SK-N-SH (cell line): ENCODE results near the gene HOXC4.

Experiments used
- GABPA ChIP-seq: IDR thresholded peaks from 2 replicates; pipeline ENCODE4 v1.4.0; 2012; ENCODE audit warnings: low read depth, mild to moderate bottlenecking
- MXI1 ChIP-seq: IDR thresholded peaks from 2 replicates; pipeline ENCODE4 v1.6.1; 2012; ENCODE audit warnings: mild to moderate bottlenecking, low read depth, low read length, improper control_type of control experiment
- TF ChIP-seq, protein P1 (sequence below): IDR thresholded peaks from 2 replicates; pipeline ENCODE4 v1.4.0; 2012; ENCODE audit warnings: low read depth, borderline replicate concordance

DNA sequence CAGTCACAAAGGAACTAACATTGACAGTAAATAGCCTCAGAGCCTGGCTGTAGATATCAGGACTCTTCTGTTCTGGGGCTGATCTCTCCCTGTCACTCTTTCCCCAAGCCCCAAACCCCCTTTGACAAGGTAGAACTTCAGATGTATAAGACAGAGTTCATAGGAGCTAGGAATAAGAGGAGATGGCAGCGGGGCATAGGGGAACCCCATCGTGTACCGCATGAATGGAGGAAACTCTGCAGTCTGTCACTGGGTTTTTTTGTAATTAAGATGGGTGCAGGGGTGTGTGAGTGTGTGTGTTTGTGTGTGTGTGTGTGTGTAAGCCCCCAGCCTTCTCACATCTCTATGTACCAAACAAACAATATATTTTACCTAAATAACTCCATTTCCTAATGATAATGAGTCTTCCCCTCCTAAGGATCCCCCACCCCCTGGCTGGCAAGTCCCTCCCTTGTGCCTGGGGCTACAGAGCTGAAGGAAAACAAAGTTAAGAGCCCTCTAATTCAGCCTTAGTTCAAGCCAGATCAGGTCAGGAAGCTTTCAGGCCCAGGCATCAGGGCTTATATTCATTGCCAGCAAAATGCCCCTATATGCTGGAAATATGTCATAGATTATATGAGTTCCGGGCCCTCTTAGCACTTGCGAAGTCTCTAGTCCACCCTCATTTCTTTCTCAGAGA, 9.1 kb upstream of the HOXC4 start:
- TF ChIP-seq, protein P1, sequence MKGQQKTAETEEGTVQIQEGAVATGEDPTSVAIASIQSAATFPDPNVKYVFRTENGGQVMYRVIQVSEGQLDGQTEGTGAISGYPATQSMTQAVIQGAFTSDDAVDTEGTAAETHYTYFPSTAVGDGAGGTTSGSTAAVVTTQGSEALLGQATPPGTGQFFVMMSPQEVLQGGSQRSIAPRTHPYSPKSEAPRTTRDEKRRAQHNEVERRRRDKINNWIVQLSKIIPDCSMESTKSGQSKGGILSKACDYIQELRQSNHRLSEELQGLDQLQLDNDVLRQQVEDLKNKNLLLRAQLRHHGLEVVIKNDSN, result no peak
- TF ChIP-seq MXI1, result no peak
- no peak for TF ChIP-seq GABPA
